Ovary (tissue), 9 donors: ENCODE data around the gene CHD2. TPM values are rescaled to one million over a fixed set of nuclear protein-coding genes. Genes with fewer than 3 reads are reported as not detected.

ENCODE experiments used
- DNase-seq, 5 donors: peaks; one replicate each; pipeline ENCODE4 v3.0.0-alpha.2; 2019 to 2020
- H3K27ac ChIP-seq, 2 donors: fragments of 200-600 bp; one replicate each; pipeline versions ENCODE4 v1.5.1 to v1.8.0; 2019 to 2022
- H3K27me3 ChIP-seq: fragments of 200-600 bp; one replicate; pipeline ENCODE4 v1.8.0; 2022
- H3K36me3 ChIP-seq: fragments of 200-600 bp; sonication (generic); one replicate; pipeline ENCODE4 v1.5.1; 2019
- H3K4me1 ChIP-seq: one replicate; pipeline ENCODE4 v1.8.1; 2013; ENCODE audit warnings: mild to moderate bottlenecking, moderate library complexity; ENCODE audit not compliant: insufficient read depth
- H3K4me3 ChIP-seq: fragments of 200-600 bp; sonication (generic); one replicate; pipeline ENCODE4 v1.5.1; 2017
- H3K9me3 ChIP-seq, 2 donors: fragments of 200-600 bp in 1 of 2; sonication (generic) in 1 of 2; one replicate each; pipeline versions ENCODE4 v1.5.1 to v1.8.1; 2013 to 2019; ENCODE audit warnings: mild to moderate bottlenecking in 1 of 2, moderate library complexity in 1 of 2
- EP300 ChIP-seq: sonication (generic); formaldehyde crosslinking; IDR thresholded peaks from one replicate; pipeline ENCODE4 v1.6.1; 2017; ENCODE audit warnings: antibody characterized with exemption
- POLR2A ChIP-seq: fragments of 450-650 bp; IDR thresholded peaks from one replicate; pipeline ENCODE4 v1.6.1; 2017; ENCODE audit warnings: antibody characterized with exemption, mild to moderate bottlenecking, moderate library complexity
- WGBS, 3 donors: extraction: QIAGEN DNeasy Blood & Tissue Kit in 1 of 3; methylation state at CpG; one replicate each; pipeline versions ENCODE4 v1.1.5 to v1.1.7; 2013 to 2017; 5-methylcytosine and 5-hydroxymethylcytosine counted together
- intact Hi-C, 4 donors: fragments of 100-400 bp; cut with DNase I; formaldehyde crosslinking; loops; one replicate each; pipeline versions ENCODE4 v1.11.0 to v1.15.1; 2022 to 2023
- polyA plus RNA-seq, 2 donors: library from polyadenylated mRNA; stranded (reverse); fragments of 200-250 nt in 1 of 2; fragments of 350-450 nt in 1 of 2; fragmentation: Illumina TruSeq in 1 of 2; extraction: RNeasy Lipid Tissue Mini Kit (QIAGEN cat#74804) in 1 of 2; gene quantifications; one replicate each; pipeline ENCODE4 v1.2.3, GENCODE V29; 2013 to 2014
- total RNA-seq, 7 donors: library from RNA; depleted of rRNA in 2 of 7; stranded (reverse); fragments of >200 nt in 2 of 7; fragmentation: NEBNext Ultra II Directional in 3 of 7; extraction: Animal tissue kit (Norgen Biotek cat#: 25700) in 3 of 7; gene quantifications; one replicate each; pipeline versions ENCODE4 v1.1.0 to v1.2.4, GENCODE V29; 2016 to 2023
- TF ChIP-seq, protein P1 (sequence below), 3 donors: fragments of 450-650 bp in 2 of 3; fragments of 200-600 bp in 1 of 3; IDR thresholded peaks; one replicate each; pipeline versions ENCODE4 v1.5.1 to v1.8.0; 2016 to 2022; ENCODE audit warnings: antibody characterized with exemption in 3 of 3, mild to moderate bottlenecking in 1 of 3
- donor health status: DM: no; HTN: no; CAD: no; lungs with moderate emphysema.
- donor health status: DM: no; HTN: no; CAD: no.
- donor health status: Bipolar disorder and iron deficiency.
- donor health status: DM: yes; HTN: yes; CAD: no.
- donor health status: DM: no; HTN: no; CAD: no.
- donor health status: DM: yes; HTN: yes; CAD: no.

CHD2 gene
- total and polyA plus RNA-seq, 9 donors: 43.6 to 146 (median 98.2) TPM

DNA sequence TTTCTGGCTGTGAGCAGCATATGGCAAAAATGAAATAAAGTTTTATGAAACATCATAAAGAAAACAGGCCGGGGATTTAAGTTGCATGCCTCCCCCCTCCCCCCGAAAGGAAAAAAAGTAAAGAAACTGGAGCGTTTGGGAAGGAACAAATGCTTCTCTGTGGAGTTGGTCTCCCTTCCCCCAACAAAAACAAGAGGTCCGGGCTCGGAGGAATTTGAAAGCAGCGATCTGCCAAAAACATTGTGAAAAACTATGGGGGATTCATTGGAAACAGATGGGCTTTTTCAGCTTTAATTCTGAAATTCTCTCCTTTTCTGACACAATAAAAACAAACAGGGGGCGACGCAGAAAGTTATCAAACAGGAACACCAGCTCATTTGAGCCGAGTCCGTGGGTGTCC is 171.9 kb downstream of the CHD2 start:
- Histone ChIP-seq H3K4me1 (peaks cover 17% of the 10 kb centered on the region), H3K27me3 (no peaks in the 10 kb centered on the region), H3K27ac (peak overlapping the region; percentile 37 to 87), H3K36me3 (no peaks in the 10 kb centered on the region), H3K4me3 (peak overlapping the region; percentile 77), H3K9me3 (no peaks in the 10 kb centered on the region)
- WGBS, 3 donors: 0 to 1% (median 1%) methylated on average over 10 of the region's 10 CpGs
- intact Hi-C loops: loop anchor here in 1 of 4 donors (10.0 kb wide), 1 partner anchor 413 kb away; no protein-coding TSS in a partner anchor
- no peak for DNase-seq
- TF ChIP-seq EP300 (no peak), POLR2A (no peak)

DNA sequence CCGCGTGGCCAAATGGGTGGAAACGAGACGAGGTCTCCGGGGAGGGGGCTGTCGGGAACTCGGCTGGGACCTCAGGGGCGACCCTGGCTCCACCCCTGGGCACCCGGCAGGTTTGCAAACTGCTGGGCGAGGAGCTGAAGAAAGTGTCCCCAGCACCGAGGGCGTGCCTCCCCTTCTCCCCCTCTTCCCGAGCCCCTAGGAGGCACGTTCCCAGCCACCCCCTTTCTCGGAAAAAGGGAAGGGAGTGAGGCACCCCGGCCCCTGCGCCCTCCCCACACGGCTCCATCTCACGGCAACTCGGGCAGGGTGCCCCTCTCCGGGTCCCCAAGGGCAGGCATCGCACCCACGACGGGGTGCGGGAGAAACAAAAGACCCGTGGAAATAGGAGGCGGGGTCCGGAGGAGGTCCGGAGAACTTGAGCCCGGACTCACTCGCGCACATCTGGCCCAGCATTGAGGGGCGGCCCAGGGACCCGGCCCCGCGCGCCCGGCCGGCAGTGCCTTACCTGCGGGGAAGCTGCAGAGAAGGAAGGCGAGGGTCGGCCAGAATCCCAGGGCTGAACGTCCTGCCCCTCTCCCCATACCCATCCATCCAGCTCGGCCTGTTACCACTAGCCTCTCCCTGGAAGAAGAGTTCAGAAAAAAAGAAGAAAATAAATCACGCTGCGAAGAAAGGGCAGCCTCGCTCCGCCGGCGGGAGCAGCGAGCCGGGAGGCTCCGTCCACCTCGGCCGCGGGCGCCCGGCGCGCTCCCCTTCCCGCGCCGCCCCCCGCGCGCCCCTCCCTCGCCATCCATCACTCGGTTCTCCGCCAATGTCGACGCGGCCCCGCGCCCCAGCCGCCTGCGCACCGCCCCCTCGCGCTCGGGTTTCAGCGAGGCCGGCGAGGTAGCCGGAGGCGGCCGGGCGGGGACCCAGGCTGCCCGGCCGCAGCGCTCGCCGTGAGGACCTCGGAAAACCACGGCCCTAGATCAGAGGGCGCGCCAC is 172.6 kb downstream of the CHD2 start:
- peak overlapping the region; percentile 37 to 87 for H3K27ac ChIP-seq
- no peak for TF ChIP-seq EP300
- TF ChIP-seq POLR2A: peak; percentile 54
- H3K4me1 ChIP-seq: peaks cover 12% of the 10 kb centered on the region
- no peaks in the 10 kb centered on the region for H3K27me3 ChIP-seq
- no peaks in the 10 kb centered on the region for H3K9me3 ChIP-seq
- peak; percentile 89 to 94 (median 92) for DNase-seq
- 0 to 1% (median 1%) methylated on average over 72 to 96 of the region's 96 CpGs for WGBS, 3 donors
- no peaks in the 10 kb centered on the region for H3K36me3 ChIP-seq
- H3K4me3 ChIP-seq: peak overlapping the region; percentile 77
- intact Hi-C loops: loop anchor here in 1 of 4 donors (10.0 kb wide), 1 partner anchor 412 kb away; no protein-coding TSS in a partner anchor

DNA sequence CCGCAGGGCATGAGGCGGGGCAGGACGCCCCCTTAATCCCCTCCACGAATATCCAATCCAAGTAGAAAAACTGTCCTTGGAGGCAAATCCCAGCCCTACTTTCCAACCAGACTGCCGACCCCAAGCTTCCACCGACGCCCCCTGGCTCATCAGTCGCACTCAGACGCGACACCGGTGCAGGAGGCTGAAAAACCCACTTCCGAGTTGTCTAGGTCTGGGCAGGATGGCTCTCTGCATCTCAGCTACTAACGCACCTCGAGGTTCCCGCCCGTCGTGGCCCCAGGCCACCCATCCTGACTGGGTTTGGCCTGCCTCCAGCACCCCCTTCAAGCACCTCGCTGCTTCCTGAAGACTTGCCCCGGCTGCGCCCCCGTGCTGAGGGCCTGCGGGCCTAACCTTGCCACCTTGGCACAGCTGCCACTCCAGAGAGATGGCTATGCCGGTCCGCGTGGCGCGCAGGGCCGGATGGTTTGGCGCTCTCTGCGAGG is 173.4 kb downstream of the CHD2 start:
- peak overlapping the region; percentile 31 to 87 for H3K27ac ChIP-seq
- H3K9me3 ChIP-seq: no peaks in the 10 kb centered on the region
- H3K27me3 ChIP-seq: no peaks in the 10 kb centered on the region
- peak; percentile 30 to 73 (median 69) for DNase-seq
- peaks cover 8% of the 10 kb centered on the region for H3K4me1 ChIP-seq
- no peaks in the 10 kb centered on the region for H3K36me3 ChIP-seq
- peak overlapping the region; percentile 77 for H3K4me3 ChIP-seq
- intact Hi-C loops: loop anchor here in 1 of 4 donors (10.0 kb wide), 1 partner anchor 411 kb away; no protein-coding TSS in a partner anchor
- 32 to 47% (median 41%) methylated on average over 30 of the region's 30 CpGs for WGBS, 3 donors
- TF ChIP-seq POLR2A (no peak), EP300 (no peak)
- TF ChIP-seq, protein P1, sequence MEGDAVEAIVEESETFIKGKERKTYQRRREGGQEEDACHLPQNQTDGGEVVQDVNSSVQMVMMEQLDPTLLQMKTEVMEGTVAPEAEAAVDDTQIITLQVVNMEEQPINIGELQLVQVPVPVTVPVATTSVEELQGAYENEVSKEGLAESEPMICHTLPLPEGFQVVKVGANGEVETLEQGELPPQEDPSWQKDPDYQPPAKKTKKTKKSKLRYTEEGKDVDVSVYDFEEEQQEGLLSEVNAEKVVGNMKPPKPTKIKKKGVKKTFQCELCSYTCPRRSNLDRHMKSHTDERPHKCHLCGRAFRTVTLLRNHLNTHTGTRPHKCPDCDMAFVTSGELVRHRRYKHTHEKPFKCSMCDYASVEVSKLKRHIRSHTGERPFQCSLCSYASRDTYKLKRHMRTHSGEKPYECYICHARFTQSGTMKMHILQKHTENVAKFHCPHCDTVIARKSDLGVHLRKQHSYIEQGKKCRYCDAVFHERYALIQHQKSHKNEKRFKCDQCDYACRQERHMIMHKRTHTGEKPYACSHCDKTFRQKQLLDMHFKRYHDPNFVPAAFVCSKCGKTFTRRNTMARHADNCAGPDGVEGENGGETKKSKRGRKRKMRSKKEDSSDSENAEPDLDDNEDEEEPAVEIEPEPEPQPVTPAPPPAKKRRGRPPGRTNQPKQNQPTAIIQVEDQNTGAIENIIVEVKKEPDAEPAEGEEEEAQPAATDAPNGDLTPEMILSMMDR (IDR thresholded peaks at IDR 0.05): no peak

DNA sequence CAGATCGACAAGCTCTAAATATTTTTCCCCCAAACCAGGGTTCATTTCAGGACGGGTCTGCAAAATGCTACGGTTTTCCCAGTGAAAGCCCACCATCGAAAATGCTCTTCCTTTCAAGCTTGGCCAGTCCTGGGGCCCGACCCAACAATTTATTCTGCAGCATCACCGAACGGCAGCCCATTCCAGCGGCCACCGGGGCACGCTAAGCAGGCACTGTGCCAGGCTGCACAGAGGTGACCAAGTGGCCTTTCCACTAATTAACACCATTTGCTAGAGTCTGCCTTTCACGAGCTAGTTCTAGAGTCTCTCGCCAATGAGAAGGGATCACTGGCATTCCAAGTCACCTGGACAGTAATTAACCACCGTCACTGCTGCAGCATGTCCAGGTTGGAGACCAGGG is 174.5 kb downstream of the CHD2 start:
- no peak for DNase-seq
- peaks cover 8% of the 10 kb centered on the region for H3K4me1 ChIP-seq
- H3K36me3 ChIP-seq: no peaks in the 10 kb centered on the region
- TF ChIP-seq POLR2A (no peak), EP300 (no peak)
- TF ChIP-seq, protein P1 (IDR thresholded peaks at IDR 0.05): no peak
- 82 to 91% (median 87%) methylated on average over 13 of the region's 13 CpGs for WGBS, 3 donors
- no peak overlapping the region for H3K27ac ChIP-seq
- H3K27me3 ChIP-seq: no peaks in the 10 kb centered on the region
- H3K4me3 ChIP-seq: no peak overlapping the region
- no peaks in the 10 kb centered on the region for H3K9me3 ChIP-seq
- intact Hi-C loops: loop anchor here in 1 of 4 donors (10.0 kb wide), 1 partner anchor 410 kb away; no protein-coding TSS in a partner anchor

GRCh38 chr15:93076217-93076616 is 176.1 kb downstream of the CHD2 start:
- Histone ChIP-seq H3K4me3 (no peak overlapping the region), H3K9me3 (no peaks in the 10 kb centered on the region), H3K27ac (no peak overlapping the region), H3K27me3 (no peaks in the 10 kb centered on the region), H3K36me3 (no peaks in the 10 kb centered on the region), H3K4me1 (no peaks in the 10 kb centered on the region)
- WGBS, 3 donors: 81 to 100% (median 82%) methylated on average over 1 of the region's 1 CpG
- DNase-seq: no peak
- intact Hi-C loops: loop anchor here in 1 of 4 donors (10.0 kb wide), 1 partner anchor 409 kb away; no protein-coding TSS in a partner anchor
- no peak for TF ChIP-seq POLR2A
- TF ChIP-seq, protein P1 (IDR thresholded peaks at IDR 0.05): no peak
- no peak for TF ChIP-seq EP300
